Measurements from ENCODE around the gene SLC2A4.

Gene SLC2A4

DNA sequence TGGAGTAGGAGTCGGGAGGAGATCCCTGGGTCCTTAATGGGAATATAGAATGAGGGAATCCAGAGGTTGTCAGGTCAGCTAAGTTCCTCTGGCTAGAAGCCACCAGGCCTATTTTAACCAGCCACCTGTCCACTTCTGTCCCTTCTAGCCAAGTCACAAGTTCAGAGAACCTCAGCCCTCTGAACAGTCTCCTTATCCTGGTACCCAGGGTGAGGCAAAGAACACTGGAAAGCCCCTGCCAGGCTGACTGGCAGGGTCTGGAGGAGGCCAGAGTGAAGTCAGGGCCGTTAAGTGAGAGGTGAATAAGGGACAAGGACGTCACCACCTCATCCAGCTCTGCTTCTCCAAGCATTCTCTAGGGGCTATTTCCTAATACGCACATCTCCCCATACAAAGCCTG is 32.7 kb upstream of the SLC2A4 start:
- DNase-seq, result no peak

DNA sequence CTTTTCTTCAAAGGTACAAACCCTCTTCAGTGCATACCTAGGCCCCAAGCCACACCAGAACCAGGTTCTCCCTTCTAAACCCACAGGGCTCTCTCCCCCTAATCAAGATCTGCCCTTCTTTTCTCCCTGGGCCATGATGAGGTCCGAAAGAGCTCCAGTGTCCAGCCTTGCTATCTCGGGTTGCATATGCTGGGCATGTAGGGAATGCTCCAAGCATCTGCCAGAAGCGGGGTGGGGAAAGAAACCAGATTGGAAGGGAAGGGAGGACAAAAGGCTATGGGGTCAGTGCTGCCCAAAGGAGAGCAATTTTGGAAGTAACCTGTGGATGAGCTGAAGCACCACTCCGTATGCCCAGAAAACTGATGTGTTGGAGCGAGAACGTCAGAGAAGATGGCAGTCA is 32.3 kb upstream of the SLC2A4 start:
- no peak for DNase-seq

DNA sequence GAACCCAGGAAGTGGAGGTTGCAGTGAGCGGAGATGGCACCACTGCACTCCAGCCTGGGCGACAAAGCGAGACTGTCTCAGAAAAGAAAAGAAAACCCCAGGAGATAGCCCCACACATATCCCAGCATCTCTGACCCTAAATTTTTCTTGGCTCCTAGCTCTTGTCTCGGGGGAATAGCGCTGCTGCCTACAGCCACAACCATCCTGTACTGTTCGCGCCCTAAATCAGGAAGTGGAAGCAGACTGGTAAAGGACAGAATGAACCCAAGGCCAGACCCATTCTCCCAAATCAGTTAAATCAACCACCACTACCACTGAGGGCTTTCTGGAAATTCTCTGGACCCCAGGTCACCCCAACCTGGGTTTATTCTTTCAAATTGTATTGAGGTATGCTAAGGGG is 31.7 kb upstream of the SLC2A4 start:
- no peak for DNase-seq

DNA sequence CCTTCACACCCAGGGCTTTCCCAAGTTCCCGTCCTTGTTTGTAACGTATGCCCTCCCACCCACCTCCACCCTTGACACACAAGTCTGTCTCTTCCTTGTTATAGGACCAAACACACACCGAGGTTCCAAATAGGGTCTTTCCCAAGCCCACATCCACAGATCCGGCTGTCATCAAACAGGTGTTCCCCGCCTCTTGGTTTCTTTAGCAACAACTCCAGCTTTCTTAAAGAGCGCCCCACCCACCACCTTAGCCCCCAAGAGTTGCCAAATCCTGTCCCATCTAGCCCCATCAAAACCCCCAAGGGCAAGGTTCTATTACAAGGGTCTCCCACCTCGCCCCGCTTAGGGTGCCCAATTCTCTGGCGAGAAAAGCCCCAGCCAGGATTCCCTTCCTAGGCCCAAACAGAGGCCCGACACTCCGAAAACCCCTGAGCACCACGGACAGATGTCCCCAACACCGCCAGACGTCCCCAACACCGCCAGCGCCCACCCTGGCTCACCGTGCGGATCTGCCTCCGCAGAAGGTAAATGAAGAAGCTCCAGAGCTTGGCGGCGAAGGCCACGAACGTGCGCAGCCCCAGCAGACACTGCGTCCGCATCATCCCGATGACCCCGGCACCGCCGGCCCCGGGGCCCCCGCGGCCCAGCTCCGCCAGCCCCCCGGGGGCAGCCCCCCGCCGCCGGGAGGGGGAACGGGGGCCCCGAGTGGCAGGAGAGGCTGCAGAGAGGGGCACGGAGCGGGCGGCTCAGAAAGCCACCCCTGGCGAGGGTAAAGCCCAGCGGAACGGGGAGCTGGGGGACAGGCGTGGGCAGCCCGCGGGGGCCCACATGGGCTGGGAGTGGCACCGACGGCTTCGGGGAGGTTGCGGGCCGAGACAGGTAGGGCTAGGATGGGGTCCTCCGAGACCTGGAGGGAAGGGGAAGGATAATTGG is 30.6 kb upstream of the SLC2A4 start:
- no peak for DNase-seq

DNA sequence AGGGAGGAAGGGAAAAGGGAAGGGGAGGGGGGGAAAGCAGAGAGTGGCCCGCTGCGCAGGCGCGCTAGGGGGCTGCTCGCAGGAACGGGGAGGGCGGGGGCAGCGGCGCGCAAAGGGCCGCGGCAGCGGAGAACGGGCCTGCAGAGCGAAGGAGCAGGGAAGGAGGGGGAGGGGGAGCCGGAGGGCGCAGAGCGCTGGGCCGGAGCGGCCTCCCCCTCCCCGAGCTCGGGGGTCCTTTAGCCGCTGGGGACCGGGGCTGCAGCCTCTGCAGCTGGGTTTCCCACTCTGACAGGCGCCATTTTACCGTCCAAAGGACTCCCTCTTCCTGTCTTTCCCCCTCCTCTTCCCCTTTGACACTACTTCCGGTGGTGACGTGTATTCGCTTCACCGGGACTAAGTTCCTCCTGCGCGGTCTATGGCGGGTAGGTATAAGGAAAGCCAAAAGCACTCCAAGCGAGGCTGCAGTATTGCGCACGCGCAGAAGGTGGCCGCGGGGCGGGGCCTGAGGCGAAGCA is 29.8 kb upstream of the SLC2A4 start, which contains the start of gene CTDNEP1:
Gene CTDNEP1, minus strand, starts transcription at position 74 of the 515 bp plus-strand sequence. CDS start 438 bp downstream, outside the sequence.
- DNase-seq, result peak; percentile 97 to 99

DNA sequence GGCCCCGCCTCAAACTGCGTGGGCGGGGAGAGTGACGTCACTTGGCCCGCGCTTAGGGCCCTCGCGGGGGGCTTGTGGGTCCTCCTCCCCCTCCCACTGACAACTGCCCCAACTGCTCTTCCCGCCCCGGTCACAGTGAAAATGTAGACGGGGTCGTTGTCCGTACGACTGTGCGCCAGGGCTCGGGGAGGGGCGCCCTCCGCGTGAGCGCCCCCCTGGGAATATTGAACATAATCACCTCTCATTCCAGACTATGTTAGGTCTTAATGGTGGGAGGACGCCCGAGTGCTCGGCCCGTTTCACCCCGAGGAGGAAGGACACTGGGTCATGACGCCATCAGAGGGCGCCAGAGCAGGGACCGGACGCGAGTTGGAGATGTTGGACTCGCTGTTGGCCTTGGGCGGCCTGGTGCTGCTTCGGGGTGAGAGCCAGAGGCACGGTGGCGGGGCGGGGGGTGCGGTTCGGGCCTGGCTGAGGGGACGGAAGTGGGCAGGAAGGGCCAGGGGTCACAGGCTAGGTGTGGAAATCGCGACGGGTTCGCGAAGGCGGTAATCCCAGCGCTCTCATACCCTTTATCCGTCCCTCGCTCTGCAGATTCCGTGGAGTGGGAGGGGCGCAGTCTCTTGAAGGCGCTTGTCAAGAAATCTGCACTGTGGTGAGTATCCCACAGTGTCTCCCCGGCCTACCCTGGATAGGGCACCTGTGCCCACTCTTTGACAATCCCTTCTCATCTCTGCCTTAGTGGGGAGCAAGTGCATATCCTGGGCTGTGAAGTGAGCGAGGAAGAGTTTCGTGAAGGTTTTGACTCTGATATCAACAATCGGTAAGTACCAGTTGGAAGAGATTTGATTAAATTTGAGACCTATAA is 29.1 kb upstream of the SLC2A4 start, which contains the start of gene ELP5:
Gene ELP5, plus strand, starts transcription at position 40 of the 868 bp plus-strand sequence. Its CDS starts 336 bp downstream, at position 376.
- peak; percentile 90 to 93 for DNase-seq

DNA sequence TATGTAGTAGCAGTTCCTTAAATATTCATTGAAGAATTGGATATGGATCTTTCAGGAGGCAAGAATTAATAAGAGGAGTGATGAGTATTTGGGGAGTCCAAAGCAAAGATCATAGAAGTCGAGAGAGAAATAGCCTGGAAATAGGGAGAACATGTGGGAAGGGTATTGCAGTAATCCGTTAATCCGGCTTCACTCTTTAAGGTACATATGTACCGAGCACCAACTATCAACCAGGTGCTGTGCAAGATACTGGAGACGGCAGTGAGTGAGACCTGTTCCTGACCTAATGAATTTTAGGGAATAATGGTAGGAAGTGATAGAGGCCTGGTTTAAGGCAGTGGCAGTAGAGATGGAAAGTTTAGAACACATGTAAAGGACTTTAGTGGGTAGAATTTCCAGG is 28.4 kb upstream of the SLC2A4 start:
- no peak for DNase-seq

DNA sequence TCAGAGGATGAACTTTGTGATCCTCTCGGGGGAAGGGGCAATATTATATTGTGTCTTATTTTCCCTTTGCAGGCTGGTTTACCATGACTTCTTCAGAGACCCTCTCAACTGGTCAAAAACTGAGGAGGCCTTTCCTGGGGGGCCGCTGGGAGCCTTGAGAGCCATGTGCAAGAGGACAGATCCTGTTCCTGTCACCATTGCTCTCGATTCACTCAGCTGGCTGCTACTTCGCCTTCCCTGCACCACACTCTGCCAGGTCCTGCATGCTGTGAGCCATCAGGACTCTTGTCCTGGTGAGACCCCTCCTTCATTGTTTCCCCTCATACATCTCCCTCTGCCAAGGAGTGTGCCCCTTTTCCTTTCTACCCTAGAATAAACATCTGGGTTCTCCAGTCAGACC is 27.0 kb upstream of the SLC2A4 start:
- DNase-seq, result no peak

DNA sequence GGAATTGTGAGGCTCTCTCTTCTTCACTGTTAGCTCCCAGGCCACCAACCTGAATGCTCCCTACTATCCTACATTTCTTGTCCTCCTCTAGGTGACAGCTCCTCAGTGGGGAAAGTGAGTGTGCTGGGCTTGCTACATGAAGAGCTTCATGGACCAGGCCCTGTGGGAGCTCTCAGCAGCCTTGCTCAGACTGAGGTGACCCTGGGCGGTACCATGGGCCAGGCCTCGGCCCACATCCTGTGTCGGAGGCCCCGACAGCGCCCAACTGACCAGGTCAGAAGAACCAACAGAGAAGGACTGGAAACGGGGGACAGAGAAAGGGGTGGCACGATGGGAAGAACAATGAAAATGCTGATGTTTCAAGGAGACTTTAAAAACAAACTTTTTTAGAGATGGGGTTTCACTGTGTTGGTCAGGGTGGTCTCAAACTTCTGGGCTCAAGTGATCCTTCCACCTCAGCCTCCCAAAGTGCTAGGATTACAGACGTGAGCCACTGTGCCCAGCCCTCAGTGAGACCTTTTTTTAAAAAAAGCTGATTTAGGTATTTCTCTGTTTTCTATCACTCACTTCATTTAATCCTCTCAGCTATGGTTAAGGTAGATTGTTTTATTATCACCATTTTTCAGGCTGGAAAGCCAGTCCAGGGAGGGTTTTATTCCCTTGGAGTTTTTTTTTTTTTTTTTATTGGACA is 24.6 kb upstream of the SLC2A4 start:
- DNase-seq, result no peak

DNA sequence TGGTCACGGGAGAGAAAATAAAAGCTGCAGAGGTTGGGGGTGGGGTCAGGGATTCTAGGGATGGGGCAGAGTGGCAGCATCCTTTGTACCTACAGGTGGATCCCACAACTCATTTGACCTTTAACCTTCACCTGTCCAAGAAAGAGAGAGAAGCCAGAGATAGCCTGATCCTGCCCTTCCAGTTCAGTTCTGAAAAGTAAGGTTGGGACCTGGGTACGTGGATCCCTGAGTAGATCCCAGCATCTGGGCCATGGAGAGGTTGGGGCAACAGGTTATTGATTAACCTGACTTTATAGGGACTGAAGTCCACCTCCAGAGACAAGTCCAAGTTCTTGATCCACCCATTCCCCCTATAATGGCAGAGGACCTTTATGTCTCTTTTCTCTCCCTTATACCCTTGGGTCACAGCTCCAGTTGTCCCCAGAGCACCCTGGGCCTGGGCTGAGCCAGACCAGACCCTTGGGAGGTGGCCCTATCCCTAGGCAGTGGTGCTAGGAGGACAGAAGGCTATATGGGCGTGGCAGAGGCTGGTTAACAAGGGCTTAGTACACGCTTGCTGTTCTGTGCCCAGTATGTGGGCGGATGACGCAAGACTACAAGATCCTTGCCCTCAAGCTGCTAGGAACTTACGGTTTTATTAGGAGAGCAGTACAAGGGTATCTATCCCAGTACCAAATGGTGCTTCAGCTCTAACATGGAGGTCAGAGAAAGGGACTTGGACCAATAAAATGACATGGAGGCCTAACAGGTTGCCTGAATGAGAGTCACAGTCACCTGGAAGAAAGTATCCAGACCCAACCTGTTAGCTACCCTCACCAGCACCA is 22.6 kb upstream of the SLC2A4 start:
- no peak for DNase-seq

DNA sequence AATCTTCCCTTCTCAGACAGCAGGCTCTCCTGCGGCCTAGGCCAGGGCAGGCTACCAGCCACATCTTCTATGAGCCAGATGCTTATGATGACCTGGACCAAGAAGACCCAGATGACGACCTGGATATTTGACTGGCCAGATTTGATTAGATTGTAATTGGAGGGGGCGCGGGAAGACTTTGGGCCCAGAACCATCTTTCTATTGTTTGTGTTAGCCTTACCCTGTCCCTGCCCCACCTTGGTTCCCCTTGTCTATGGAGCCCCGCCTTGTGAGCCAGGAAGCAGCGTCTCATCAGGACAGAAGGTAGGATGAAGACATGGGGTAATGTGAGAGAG is 22.0 kb upstream of the SLC2A4 start:
- no peak for DNase-seq

DNA sequence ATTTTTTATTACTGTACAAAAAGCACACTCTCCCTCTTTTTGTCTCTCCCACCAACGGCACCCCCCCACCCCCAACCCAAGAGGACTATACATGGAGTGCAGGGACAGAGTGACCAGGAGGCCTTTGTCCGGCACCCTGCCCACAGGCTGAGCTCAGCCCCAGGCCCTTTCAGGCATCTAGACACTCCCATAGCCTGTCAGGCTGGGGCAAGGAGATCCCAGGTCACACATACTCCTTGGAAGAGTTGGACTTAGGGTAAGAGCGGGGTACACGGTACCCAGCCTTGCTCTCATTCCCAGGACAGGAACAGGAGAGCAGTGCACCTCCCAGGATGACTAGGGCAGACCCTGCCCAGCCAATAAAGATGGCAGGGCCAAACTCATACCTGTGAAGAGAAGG is 21.4 kb upstream of the SLC2A4 start:
- DNase-seq, result no peak

DNA sequence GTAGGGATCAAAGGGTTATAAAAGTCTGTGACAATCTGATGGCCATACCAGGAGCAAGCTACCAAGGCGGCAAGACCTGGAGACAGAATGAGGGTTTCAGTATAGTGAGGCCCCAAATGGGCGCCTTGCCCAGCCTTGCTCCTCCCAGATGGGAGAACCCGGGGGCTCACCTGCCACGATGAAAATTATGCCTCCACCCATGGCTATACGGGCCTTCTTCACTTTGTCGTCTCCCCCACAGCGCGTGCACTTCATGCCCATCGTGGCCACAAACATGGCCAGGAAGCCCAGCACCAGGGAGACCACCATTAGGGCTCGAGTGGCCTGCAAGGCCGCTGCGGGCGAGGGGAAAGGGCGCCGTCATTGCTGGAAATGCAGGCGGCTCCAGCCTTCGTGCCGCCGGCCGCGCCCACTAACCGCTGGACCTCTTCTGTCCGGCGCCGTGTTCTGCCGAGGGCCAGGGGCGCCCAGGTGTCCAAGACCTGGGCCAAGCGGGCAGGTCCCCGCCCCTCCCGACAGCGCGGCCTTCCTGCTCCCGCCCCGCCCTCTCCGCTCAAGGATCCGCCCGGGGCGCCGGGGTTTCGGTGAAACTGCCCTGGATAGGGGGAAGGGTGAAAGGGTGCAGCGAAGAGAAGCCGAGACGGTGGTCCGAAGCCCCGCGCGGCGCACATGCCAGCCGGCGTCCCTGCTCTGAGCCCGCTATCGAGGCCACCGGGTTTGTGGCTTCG is 20.7 kb upstream of the SLC2A4 start:
- no peak for DNase-seq

DNA sequence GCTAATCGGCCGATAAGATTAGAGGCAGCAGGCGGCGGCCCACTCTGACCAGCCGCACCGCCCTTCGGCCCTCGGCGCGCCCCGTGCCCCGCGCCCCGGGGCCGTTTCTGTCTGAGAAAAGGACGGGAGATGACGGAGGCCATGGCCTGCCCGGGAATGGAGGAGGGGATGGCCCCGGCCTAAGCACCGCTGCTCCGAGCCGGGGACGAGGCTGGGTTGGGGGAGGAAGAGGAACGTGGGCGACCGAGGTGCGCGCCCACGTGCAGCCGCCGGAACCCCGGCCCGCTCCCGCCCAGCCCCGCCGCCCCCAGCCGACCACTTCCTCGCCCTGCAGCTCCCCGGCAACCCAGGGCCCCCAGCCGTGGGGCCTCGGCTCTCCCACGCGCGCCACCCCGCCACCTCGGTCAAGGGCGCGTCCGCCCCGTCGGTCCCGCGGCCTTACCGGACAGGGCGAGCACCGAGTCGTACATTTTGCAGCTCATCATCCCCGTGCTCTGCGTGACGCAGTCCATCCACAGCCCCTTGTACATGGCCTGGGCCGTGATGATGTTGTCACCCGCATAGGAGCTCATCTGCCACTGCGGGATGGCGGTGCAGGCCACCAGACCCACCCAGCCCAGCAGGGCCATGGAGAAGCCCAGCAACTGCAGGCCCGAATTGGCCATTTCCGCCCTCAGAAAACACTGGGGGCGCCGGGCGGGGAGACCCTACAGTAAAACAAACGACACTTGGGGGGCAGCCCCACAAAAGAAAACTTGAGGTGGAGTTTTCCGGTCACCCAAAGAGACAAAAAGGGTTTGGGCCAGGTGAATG is 19.9 kb upstream of the SLC2A4 start:
- no peak for DNase-seq

DNA sequence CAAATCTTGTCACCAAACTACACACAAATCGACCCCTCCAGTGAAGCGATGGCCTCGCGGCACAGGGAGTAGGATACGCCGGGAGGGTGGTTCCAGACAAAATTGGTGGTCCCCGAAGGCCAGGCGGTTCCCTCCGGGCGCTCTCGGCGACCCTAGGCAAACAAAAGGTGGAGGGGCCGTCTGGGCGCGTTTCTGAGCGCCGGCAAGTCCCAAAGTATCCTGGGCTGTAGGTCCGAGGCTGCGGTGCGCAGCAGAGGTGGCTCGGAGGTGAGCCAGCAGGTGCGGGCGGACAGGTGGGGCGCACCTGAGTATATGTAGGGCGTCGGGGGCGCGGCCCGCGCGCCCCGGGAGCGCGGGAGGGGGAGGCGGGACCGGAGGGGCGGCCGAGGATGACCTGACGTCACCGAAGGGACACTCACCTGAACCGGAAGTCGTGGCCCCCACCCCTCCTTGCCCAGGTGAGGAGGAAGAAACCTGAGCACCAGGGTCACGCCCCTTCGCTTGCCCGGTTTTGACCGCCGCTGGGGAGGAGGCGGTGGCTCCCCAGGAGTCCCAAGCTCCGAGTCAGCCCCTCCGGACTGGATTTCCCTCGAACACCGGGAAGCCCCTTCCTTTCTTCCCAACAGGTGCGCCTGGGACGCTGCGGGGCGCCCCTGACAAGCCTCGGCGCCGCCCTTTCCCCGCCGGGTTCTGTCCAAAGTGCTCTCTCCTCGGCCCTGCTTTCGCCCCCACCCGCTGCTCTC is 19.2 kb upstream of the SLC2A4 start, which contains the start of gene CLDN7:
Gene CLDN7, minus strand, starts transcription at position 287 of the 743 bp plus-strand sequence. CDS start 435 bp downstream, outside the sequence.
- no peak for DNase-seq

DNA sequence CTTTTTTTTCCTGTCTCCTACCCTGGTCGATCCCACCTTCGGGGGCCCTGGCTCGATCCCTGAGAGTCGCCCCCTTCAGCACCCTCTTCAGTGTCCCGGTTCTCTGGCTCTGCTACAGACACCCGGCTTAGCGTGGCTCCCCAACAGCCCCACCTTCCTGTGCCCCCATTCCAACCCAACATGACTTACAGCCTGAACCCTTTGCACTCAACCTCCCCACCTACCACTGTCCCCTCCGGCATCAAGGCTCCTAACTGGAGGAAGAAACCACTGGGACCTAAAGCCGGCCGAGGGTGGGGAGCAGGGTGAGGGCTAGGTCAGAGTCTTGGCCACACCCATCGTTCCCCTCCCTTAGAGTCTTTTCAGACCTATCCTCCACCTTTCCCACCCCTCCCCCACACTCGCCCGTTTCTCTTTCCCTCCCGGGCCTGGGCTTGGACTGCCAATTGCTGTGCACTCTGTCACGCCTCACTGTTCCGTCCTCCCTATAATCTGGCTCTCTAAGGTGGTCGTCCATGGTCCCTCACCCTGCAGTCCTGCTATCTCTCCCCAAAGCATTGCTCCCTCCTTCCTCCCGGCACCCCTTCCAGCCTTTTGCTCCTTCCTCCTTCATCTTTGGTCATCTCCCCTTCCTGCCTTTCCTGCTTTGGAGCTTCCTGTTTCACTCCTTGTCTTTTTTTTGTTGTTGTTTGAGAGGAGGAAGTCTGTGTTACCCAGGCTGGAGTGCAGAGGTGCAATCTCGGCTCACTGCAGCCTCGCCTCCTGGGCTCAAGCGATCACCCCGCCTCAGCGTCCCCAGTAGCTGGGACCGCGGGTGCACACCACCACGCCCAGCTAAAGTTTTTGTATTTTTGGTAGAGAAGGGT is 18.4 kb upstream of the SLC2A4 start:
- peak in 1 of 2 experiments; percentile 15 for DNase-seq

DNA sequence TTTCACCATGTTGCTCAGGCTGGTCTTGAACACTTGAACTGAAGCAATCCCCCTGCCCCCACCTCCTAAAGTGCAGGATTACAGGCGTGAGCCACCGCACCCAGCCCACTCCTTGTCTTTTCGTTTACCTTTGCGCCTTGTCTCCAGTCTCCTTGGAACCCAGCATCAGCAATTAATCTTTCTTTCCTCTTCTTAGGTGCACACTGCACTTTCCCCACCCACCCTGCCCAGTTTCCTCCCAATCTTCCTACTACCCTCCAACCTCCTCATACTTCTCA is 17.8 kb upstream of the SLC2A4 start:
- no peak for DNase-seq

DNA sequence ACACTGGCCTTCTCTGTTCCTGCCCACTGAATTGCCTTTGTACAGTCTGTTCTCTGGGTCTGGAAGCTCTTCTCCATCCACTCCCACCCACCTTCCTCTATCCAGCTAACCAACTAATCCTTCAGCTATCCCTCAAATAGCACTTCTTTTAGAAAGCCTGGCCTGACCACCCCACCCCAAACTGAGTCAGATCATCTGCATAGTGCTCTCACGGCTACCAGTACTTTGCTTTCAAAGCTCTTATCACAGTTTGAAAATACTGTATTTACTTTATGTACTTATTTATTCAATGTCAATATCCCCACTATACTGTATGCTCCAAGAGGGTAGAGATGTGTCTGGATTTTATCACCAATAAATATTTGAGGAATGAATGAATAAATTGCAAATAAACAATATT is 14.7 kb upstream of the SLC2A4 start:
- DNase-seq, result no peak

DNA sequence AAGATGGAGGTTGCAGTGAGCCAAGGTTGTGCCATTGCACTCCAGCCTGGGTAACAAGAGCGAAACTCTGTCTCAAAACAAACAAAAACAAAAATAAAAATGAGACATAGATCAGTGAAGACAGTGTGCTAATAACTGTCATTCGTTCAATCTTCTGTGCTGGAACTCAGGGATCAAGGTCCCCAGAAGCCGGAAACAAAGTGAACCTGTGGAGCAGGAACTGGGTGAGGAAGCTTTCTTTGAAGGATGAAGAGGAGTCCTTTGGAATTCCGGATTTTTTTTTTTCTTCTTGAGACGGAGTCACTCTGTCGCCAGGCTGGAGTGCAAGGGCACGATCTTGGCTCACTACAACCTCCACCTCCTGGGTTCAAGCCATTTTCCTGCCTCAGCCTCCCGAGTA is 2.1 kb upstream of the SLC2A4 start:
- no peak for DNase-seq
